Activated naive CD4-positive, alpha-beta T cell treated with anti-CD3 and anti-CD28 coated beads for 36 hours (primary cell): ENCODE measurements around the gene NMD3. TPM values are rescaled to one million over a fixed set of nuclear protein-coding genes. Genes with fewer than 3 reads are reported as not detected.

Experiments
- CTCF ChIA-PET: fragments of 350-600 bp; sonication (Branson Sonifier 250); formaldehyde crosslinking; loops from one replicate; lab custom pipeline; 2021; ENCODE audit warnings: antibody characterized with exemption; lab: Charles Lee
- DNase-seq: peaks from one replicate; pipeline ENCODE4 v3.0.0-alpha.2; 2020
- H3K27ac Mint-ChIP-seq: one replicate; pipeline ENCODE4 v1.8.0; 2021; ENCODE audit warnings: mild to moderate bottlenecking, mixed read lengths
- H3K27me3 Mint-ChIP-seq: one replicate; pipeline ENCODE4 v1.8.0; 2021; ENCODE audit warnings: low read depth, mixed read lengths
- H3K36me3 Mint-ChIP-seq: one replicate; pipeline ENCODE4 v1.8.0; 2021; ENCODE audit warnings: low read depth, mixed read lengths
- H3K4me1 Mint-ChIP-seq: one replicate; pipeline ENCODE4 v1.8.0; 2021; ENCODE audit warnings: low read depth, mixed read lengths
- H3K4me3 Mint-ChIP-seq: one replicate; pipeline ENCODE4 v1.8.0; 2021; ENCODE audit warnings: mild to moderate bottlenecking, moderate library complexity, mixed read lengths
- H3K9me3 Mint-ChIP-seq: one replicate; pipeline ENCODE4 v1.8.0; 2021; ENCODE audit warnings: mixed read lengths
- intact Hi-C: fragments of 100-400 bp; cut with micrococcal nuclease; formaldehyde crosslinking; loops from one replicate; pipeline ENCODE4 v1.15.1; 2023
- total RNA-seq, 2 experiments: library from RNA; stranded (reverse); gene quantifications; one replicate each; pipeline ENCODE4 v1.2.3, GENCODE V29; 2021

Gene NMD3
- total RNA-seq, 2 experiments from 2014 or later: 58.1 to 59.4 TPM

GRCh38 chr3:161212906-161213305 lies 8.2 kb upstream of the NMD3 start:
- no peaks in the 10 kb centered on the region for H3K36me3 Mint-ChIP-seq
- no peak overlapping the region for H3K27ac Mint-ChIP-seq
- intact Hi-C loops: no loop called here
- H3K27me3 Mint-ChIP-seq: peaks cover 9% of the 10 kb centered on the region
- no peak for DNase-seq
- CTCF ChIA-PET: interaction anchor here (1.3 kb wide), 1 partner anchor 61 kb away, joined by 4 read pairs; no protein-coding TSS in a partner anchor
- H3K4me1 Mint-ChIP-seq: no peaks in the 10 kb centered on the region
- no peak overlapping the region for H3K4me3 Mint-ChIP-seq
- H3K9me3 Mint-ChIP-seq: no peaks in the 10 kb centered on the region

- H3K9me3 Mint-ChIP-seq: no peaks in the 10 kb centered on the region
- no peak overlapping the region for H3K27ac Mint-ChIP-seq
- intact Hi-C loops: no loop called here
- no peak overlapping the region for H3K4me3 Mint-ChIP-seq
- no peaks in the 10 kb centered on the region for H3K36me3 Mint-ChIP-seq
- no peak for DNase-seq
- CTCF ChIA-PET: interaction anchor here (0.6 kb wide), 1 partner anchor 14 kb away, joined by 3 read pairs; no protein-coding TSS in a partner anchor
- H3K4me1 Mint-ChIP-seq: no peaks in the 10 kb centered on the region
- H3K27me3 Mint-ChIP-seq: peaks cover 9% of the 10 kb centered on the region
These were observed 7.5 kb upstream of the NMD3 start for GRCh38 chr3:161213644-161214043.

GRCh38 chr3:161215185-161215584 lies 5.9 kb upstream of the NMD3 start:
- Mint-ChIP-seq H3K36me3 (no peaks in the 10 kb centered on the region), H3K4me1 (peaks cover 1% of the 10 kb centered on the region), H3K9me3 (no peaks in the 10 kb centered on the region), H3K27ac (no peak overlapping the region), H3K27me3 (peaks cover 9% of the 10 kb centered on the region), H3K4me3 (no peak overlapping the region)
- CTCF ChIA-PET: no interaction called here
- intact Hi-C loops: no loop called here
- no peak for DNase-seq

- H3K27me3 Mint-ChIP-seq: peaks cover 9% of the 10 kb centered on the region
- no peak overlapping the region for H3K4me3 Mint-ChIP-seq
- peaks cover 8% of the 10 kb centered on the region for H3K4me1 Mint-ChIP-seq
- no peaks in the 10 kb centered on the region for H3K36me3 Mint-ChIP-seq
- H3K9me3 Mint-ChIP-seq: no peaks in the 10 kb centered on the region
- DNase-seq: no peak
- intact Hi-C loops: no loop called here
- CTCF ChIA-PET: no interaction called here
- no peak overlapping the region for H3K27ac Mint-ChIP-seq
These were observed 3.6 kb upstream of the NMD3 start for GRCh38 chr3:161217496-161217895.

- H3K4me3 Mint-ChIP-seq: no peak overlapping the region
- intact Hi-C loops: no loop called here
- H3K27me3 Mint-ChIP-seq: peaks cover 9% of the 10 kb centered on the region
- no peaks in the 10 kb centered on the region for H3K9me3 Mint-ChIP-seq
- DNase-seq: no peak
- H3K27ac Mint-ChIP-seq: no peak overlapping the region
- H3K36me3 Mint-ChIP-seq: peaks cover 1% of the 10 kb centered on the region
- peaks cover 23% of the 10 kb centered on the region for H3K4me1 Mint-ChIP-seq
- CTCF ChIA-PET: interaction anchor here (1.1 kb wide), 1 partner anchor 14 kb away, joined by 3 read pairs; no protein-coding TSS in a partner anchor
These were observed 1.6 kb upstream of the NMD3 start for GRCh38 chr3:161219495-161219894.

- Mint-ChIP-seq H3K9me3 (no peaks in the 10 kb centered on the region), H3K27ac (peak overlapping the region; percentile 68), H3K4me3 (peak overlapping the region; percentile 87), H3K27me3 (no peaks in the 10 kb centered on the region), H3K36me3 (peaks cover 8% of the 10 kb centered on the region), H3K4me1 (peaks cover 31% of the 10 kb centered on the region)
- CTCF ChIA-PET: interaction anchor here (0.6 to 1.3 kb wide), 2 partner anchors 113 to 473 kb away, joined by 4 to 5 read pairs; no protein-coding TSS in a partner anchor
- DNase-seq: peak; percentile 22
- intact Hi-C loops: loop anchor here (1.0 to 5.0 kb wide), 9 partner anchors 89 to 823 kb away; partner anchors contain the start of genes IFT80, KPNA4, SMC4 and TRIM59
These were observed 892 bp downstream of the NMD3 start for GRCh38 chr3:161221806-161222600.

- Mint-ChIP-seq H3K27ac (no peak overlapping the region), H3K4me1 (peaks cover 32% of the 10 kb centered on the region), H3K36me3 (peaks cover 11% of the 10 kb centered on the region), H3K4me3 (peak overlapping the region; percentile 87), H3K9me3 (no peaks in the 10 kb centered on the region), H3K27me3 (no peaks in the 10 kb centered on the region)
- CTCF ChIA-PET: interaction anchor here (0.6 to 1.3 kb wide), 2 partner anchors 113 to 472 kb away, joined by 4 to 5 read pairs; no protein-coding TSS in a partner anchor
- DNase-seq: no peak
- intact Hi-C loops: loop anchor here (5.0 kb wide), 1 partner anchor 120 kb away; no protein-coding TSS in a partner anchor
These were observed 1.6 kb downstream of the NMD3 start for GRCh38 chr3:161222662-161223061.

- H3K27me3 Mint-ChIP-seq: no peaks in the 10 kb centered on the region
- H3K9me3 Mint-ChIP-seq: no peaks in the 10 kb centered on the region
- intact Hi-C loops: loop anchor here (5.0 kb wide), 1 partner anchor 122 kb away; no protein-coding TSS in a partner anchor
- DNase-seq: no peak
- peaks cover 11% of the 10 kb centered on the region for H3K36me3 Mint-ChIP-seq
- H3K4me1 Mint-ChIP-seq: peaks cover 32% of the 10 kb centered on the region
- no peak overlapping the region for H3K27ac Mint-ChIP-seq
- CTCF ChIA-PET: no interaction called here
- no peak overlapping the region for H3K4me3 Mint-ChIP-seq
These were observed 3.7 kb downstream of the NMD3 start for GRCh38 chr3:161224786-161225185.

- no peaks in the 10 kb centered on the region for H3K9me3 Mint-ChIP-seq
- DNase-seq: no peak
- H3K36me3 Mint-ChIP-seq: peaks cover 16% of the 10 kb centered on the region
- peaks cover 9% of the 10 kb centered on the region for H3K4me1 Mint-ChIP-seq
- H3K27ac Mint-ChIP-seq: no peak overlapping the region
- CTCF ChIA-PET: interaction anchor here (0.6 to 0.7 kb wide), 2 partner anchors 134 to 818 kb away, joined by 3 read pairs; no protein-coding TSS in a partner anchor
- no peak overlapping the region for H3K4me3 Mint-ChIP-seq
- intact Hi-C loops: no loop called here
- H3K27me3 Mint-ChIP-seq: no peaks in the 10 kb centered on the region
These were observed 9.6 kb downstream of the NMD3 start for GRCh38 chr3:161230621-161231171.

GRCh38 chr3:161231861-161232260 lies 10.8 kb downstream of the NMD3 start:
- CTCF ChIA-PET: interaction anchor here (0.6 kb wide), 1 partner anchor 23 kb away, joined by 3 read pairs; no protein-coding TSS in a partner anchor
- H3K36me3 Mint-ChIP-seq: peaks cover 18% of the 10 kb centered on the region
- H3K27ac Mint-ChIP-seq: no peak overlapping the region
- no peaks in the 10 kb centered on the region for H3K9me3 Mint-ChIP-seq
- no peak overlapping the region for H3K4me3 Mint-ChIP-seq
- H3K27me3 Mint-ChIP-seq: no peaks in the 10 kb centered on the region
- intact Hi-C loops: no loop called here
- DNase-seq: no peak
- H3K4me1 Mint-ChIP-seq: peaks cover 12% of the 10 kb centered on the region

GRCh38 chr3:161233557-161233956 lies 12.4 kb downstream of the NMD3 start:
- intact Hi-C loops: no loop called here
- no peaks in the 10 kb centered on the region for H3K27me3 Mint-ChIP-seq
- H3K4me1 Mint-ChIP-seq: peaks cover 12% of the 10 kb centered on the region
- H3K27ac Mint-ChIP-seq: no peak overlapping the region
- no peaks in the 10 kb centered on the region for H3K9me3 Mint-ChIP-seq
- no peak overlapping the region for H3K4me3 Mint-ChIP-seq
- H3K36me3 Mint-ChIP-seq: peaks cover 22% of the 10 kb centered on the region
- no peak for DNase-seq
- CTCF ChIA-PET: interaction anchor here (0.6 to 1.2 kb wide), 3 partner anchors 174 to 266 kb away, joined by 3 to 6 read pairs (median 4); no protein-coding TSS in a partner anchor

GRCh38 chr3:161236240-161236639 lies 15.1 kb downstream of the NMD3 start:
- H3K27ac Mint-ChIP-seq: no peak overlapping the region
- peaks cover 27% of the 10 kb centered on the region for H3K36me3 Mint-ChIP-seq
- no peaks in the 10 kb centered on the region for H3K9me3 Mint-ChIP-seq
- DNase-seq: no peak
- H3K4me3 Mint-ChIP-seq: no peak overlapping the region
- intact Hi-C loops: no loop called here
- no peaks in the 10 kb centered on the region for H3K27me3 Mint-ChIP-seq
- CTCF ChIA-PET: interaction anchor here (0.8 kb wide), 1 partner anchor 8 kb away, joined by 3 read pairs; no protein-coding TSS in a partner anchor
- peaks cover 12% of the 10 kb centered on the region for H3K4me1 Mint-ChIP-seq
